ENCODE results near the gene GPR157. TPM values are rescaled to one million over a fixed set of nuclear protein-coding genes. Genes with fewer than 3 reads are reported as not detected.
A peak's percentile ranks its signal among the peaks of the same experiment; 100 is the strongest.

The GPR157 gene
- total and polyA plus RNA-seq, 10 of the 15 experiments (the other 5 are each of a cell fraction or from before 2014, with no cell fraction given), result 0.66 to 15.9 (median 3.1) TPM

GRCh38 chr1:9121496-9122409 is 7.1 kb downstream of the GPR157 start (continued):
- TF ChIP-seq ZNF687 (IDR thresholded peaks at IDR 0.05) (no peak), LARP7 (IDR thresholded peaks at IDR 0.05) (peak; percentile 51; the same call in 1 of the 2 replicates), NKRF (conservative IDR thresholded peaks at IDR 0.05) (no peak), POU2F2 (IDR thresholded peaks at IDR 0.05; ENCODE audit: borderline replicate concordance, low read depth, low read length) (no peak), YY1 (IDR thresholded peaks at IDR 0.05; ENCODE audit: low read depth, low read length) (0 out of 2 replicates have a peak, but pooled peaks have one; percentile 34), TCF7 (IDR thresholded peaks at IDR 0.05; ENCODE audit: borderline replicate concordance) (peak; percentile 89), PBX3 (IDR thresholded peaks at IDR 0.05; ENCODE audit: insufficient replicate concordance, low read depth, low read length) (no peak), ESRRA (IDR thresholded peaks at IDR 0.05; ENCODE audit: low read length) (peak; percentile 65; the same call in 1 of the 2 replicates), RCOR1 (conservative IDR thresholded peaks at IDR 0.05; ENCODE audit: low read depth, low read length) (no peak), NR2C2 (IDR thresholded peaks at IDR 0.05; ENCODE audit: borderline replicate concordance, control insufficient read depth, insufficient read length, low read depth) (no peak), ATF7 (IDR thresholded peaks at IDR 0.05; ENCODE audit: low read depth) (peak; percentile 55), SKIL (IDR thresholded peaks at IDR 0.05; ENCODE audit: low read depth, poor library complexity, severe bottlenecking) (peak; percentile 76), MLLT1 (IDR thresholded peaks at IDR 0.05) (peak; percentile 42; the same call in 1 of the 2 replicates), NFYA (IDR thresholded peaks at IDR 0.05; ENCODE audit: borderline replicate concordance, low read depth, low read length) (no peak), SREBF2 (IDR thresholded peaks at IDR 0.05; ENCODE audit: low read length) (no peak), POLR2A (IDR thresholded peaks at IDR 0.05; ENCODE audit: low read depth, low read length) (no peak), MTA2 (IDR thresholded peaks at IDR 0.05; ENCODE audit: low read depth) (peak; percentile 67; the same call in 1 of the 2 replicates), FOXM1 (IDR thresholded peaks at IDR 0.05; ENCODE audit: low read depth, low read length) (no peak), ZNF217 (IDR thresholded peaks at IDR 0.05) (no peak)
